ENCODE data around the gene PROM1. TPM values are rescaled to one million over a fixed set of nuclear protein-coding genes. Genes with fewer than 3 reads are reported as not detected.

The PROM1 gene
- total and polyA plus RNA-seq, 2 of the 13 experiments (the other 11 are each of a cell fraction or from before 2014, with no cell fraction given): 3.9 to 16.4 TPM

GRCh38 chr4:15955670-15956069 is 128.2 kb downstream of the PROM1 start:
- ChIA-PET CTCF (ENCODE audit: low intra/inter-chr PET ratio, low total read pairs) (interaction anchor here (1.9 to 2.1 kb wide), 3 partner anchors 73 to 477 kb away, joined by 12 to 15 read pairs (median 15); no protein-coding TSS in a partner anchor), POLR2A (interaction anchor here (1.1 kb wide), 1 partner anchor 476 kb away, joined by 13 read pairs; no protein-coding TSS in a partner anchor)
- in situ Hi-C loops (cut with HindIII; ENCODE audit: extremely low pct_ligation_motif_present, low pct_unique_long_range_greater_than_20kb) (loop anchor here (5.0 kb wide), 2 partner anchors 73 to 148 kb away; no protein-coding TSS in a partner anchor), intact Hi-C loops (cut with micrococcal nuclease; ENCODE audit: unreplicated experiment) (loop anchor here (1.0 to 2.0 kb wide), 5 partner anchors 73 to 476 kb away; no protein-coding TSS in a partner anchor)
- no peak overlapping the region for H3K27ac ChIP-seq (ENCODE audit: extremely low read length, insufficient read depth, low read length)
- ATAC-seq: peak; percentile 61
- H3K9me3 ChIP-seq (ENCODE audit: low read length): no peaks in the 10 kb centered on the region
- 42% methylated on average over 2 of the region's 3 CpGs for WGBS (ENCODE audit: low lambda C conversion rate)
- no peak overlapping the region for H3K4me2 ChIP-seq (ENCODE audit: low read depth, low read length)
- peaks cover 0 to 15% of the 10 kb centered on the region in 2 experiments; a peak in 2 of 5 replicates for H3K27me3 ChIP-seq (ENCODE audit: control insufficient read depth in 1 of 2, insufficient read depth in 2 of 2, low read length in 2 of 2)
- no peaks in the 10 kb centered on the region for H3K79me2 ChIP-seq (ENCODE audit: insufficient read depth, low read length)
- H3K4me1 ChIP-seq (ENCODE audit: insufficient read depth, low read length): 0 out of 2 replicates have a peak, but pooled peaks cover 7% of the 10 kb centered on the region
- H3K36me3 ChIP-seq (replicated peaks in 1 of 2; ENCODE audit: control insufficient read depth in 1 of 2, insufficient read depth in 2 of 2, low read length in 2 of 2): no peaks in the 10 kb centered on the region
- no peak for FAIRE-seq
- no peak overlapping the region for H2AFZ ChIP-seq (ENCODE audit: low read length)
- no peak overlapping the region for H3K4me3 ChIP-seq (replicated peaks in 1 of 3; ENCODE audit: insufficient read depth in 1 of 3, low read depth in 2 of 3, low read length in 3 of 3)
- DNase-seq (ENCODE audit: low spot score): no peak
- no peak overlapping the region for H3K9ac ChIP-seq (ENCODE audit: insufficient read depth, low read depth, low read length)
- no peaks in the 10 kb centered on the region for H4K20me1 ChIP-seq (ENCODE audit: insufficient read depth, low read length)
- TF ChIP-seq NPAS2 (CRISPR knock-in tag; IDR thresholded peaks at IDR 0.05; ENCODE audit: borderline replicate concordance) (no peak), RFXANK (CRISPR knock-in tag; IDR thresholded peaks at IDR 0.05) (no peak), HOMEZ (CRISPR knock-in tag; IDR thresholded peaks at IDR 0.05; ENCODE audit: low read depth) (no peak), TFDP1 (CRISPR knock-in tag; IDR thresholded peaks at IDR 0.05; ENCODE audit: borderline replicate concordance) (no peak), PPARG (CRISPR knock-in tag; conservative IDR thresholded peaks at IDR 0.05) (no peak)
- BruUV-seq (replicated peaks): no TSS peak

- no peak overlapping the region for H3K4me2 ChIP-seq (ENCODE audit: low read depth, low read length)
- POLR2A ChIA-PET: no interaction called here
- no peak for DNase-seq (ENCODE audit: low spot score)
- no peaks in the 10 kb centered on the region for H4K20me1 ChIP-seq (ENCODE audit: insufficient read depth, low read length)
- in situ Hi-C loops (cut with HindIII; ENCODE audit: extremely low pct_ligation_motif_present, low pct_unique_long_range_greater_than_20kb): no loop called here
- BruUV-seq (replicated peaks): no TSS peak
- no peak overlapping the region for H3K27ac ChIP-seq (ENCODE audit: extremely low read length, insufficient read depth, low read length)
- no peak for FAIRE-seq
- no peaks in the 10 kb centered on the region for H3K9me3 ChIP-seq (ENCODE audit: low read length)
- 0 out of 5 replicates have a peak, but pooled peaks cover 0 to 4% of the 10 kb centered on the region in 2 experiments for H3K27me3 ChIP-seq (ENCODE audit: control insufficient read depth in 1 of 2, insufficient read depth in 2 of 2, low read length in 2 of 2)
- H3K4me3 ChIP-seq (replicated peaks in 1 of 3; ENCODE audit: insufficient read depth in 1 of 3, low read depth in 2 of 3, low read length in 3 of 3): no peak overlapping the region
- H3K9ac ChIP-seq (ENCODE audit: insufficient read depth, low read depth, low read length): no peak overlapping the region
- ATAC-seq: no peak
- no peaks in the 10 kb centered on the region for H3K79me2 ChIP-seq (ENCODE audit: insufficient read depth, low read length)
- CTCF ChIA-PET (ENCODE audit: low intra/inter-chr PET ratio, low total read pairs): no interaction called here
- no peaks in the 10 kb centered on the region for H3K36me3 ChIP-seq (replicated peaks in 1 of 2; ENCODE audit: control insufficient read depth in 1 of 2, insufficient read depth in 2 of 2, low read length in 2 of 2)
- WGBS (ENCODE audit: low lambda C conversion rate): 2% methylated on average over 5 of the region's 5 CpGs
- H2AFZ ChIP-seq (ENCODE audit: low read length): no peak overlapping the region
- H3K4me1 ChIP-seq (ENCODE audit: insufficient read depth, low read length): 0 out of 2 replicates have a peak, but pooled peaks cover 7% of the 10 kb centered on the region
- intact Hi-C loops (cut with micrococcal nuclease; ENCODE audit: unreplicated experiment): no loop called here
- no peak for TF ChIP-seq ZSCAN20 (CRISPR knock-in tag; IDR thresholded peaks at IDR 0.05; ENCODE audit: borderline replicate concordance)
- TF ChIP-seq ZNF281 (CRISPR knock-in tag; IDR thresholded peaks at IDR 0.05; ENCODE audit: borderline replicate concordance): no peak
- no peak for TF ChIP-seq ZNF34 (CRISPR knock-in tag; IDR thresholded peaks at IDR 0.05; ENCODE audit: borderline replicate concordance)
- no peak for TF ChIP-seq ZNF263 (CRISPR knock-in tag; IDR thresholded peaks at IDR 0.05)
- no peak for TF ChIP-seq ZNF280B (CRISPR knock-in tag; IDR thresholded peaks at IDR 0.05; ENCODE audit: borderline replicate concordance)
- TF ChIP-seq RAD51 (IDR thresholded peaks at IDR 0.05; ENCODE audit: borderline replicate concordance): no peak
Measured at GRCh38 chr4:15953625-15954024, 130.2 kb downstream of the PROM1 start.

Measured in HepG2 (cell line).